Fibroblast of the aortic adventitia (primary cell): ENCODE measurements around the gene PTCD2. TPM values are rescaled to one million over a fixed set of nuclear protein-coding genes. Genes with fewer than 3 reads are reported as not detected.
"Not testable (repeated sequence)": the region's sequence is repeated elsewhere in the genome, so short reads cannot be mapped to it uniquely, and the experiment has no call there.

Experiments
- DNase-seq: peaks from one replicate; pipeline ENCODE4 v3.0.0-alpha.2; 2010; ENCODE audit warnings: low read depth
- H3K4me3 ChIP-seq: 2 replicates; pipeline ENCODE4 v1.5.1; 2011; ENCODE audit warnings: low read depth, mild to moderate bottlenecking, control low read depth, low read length, moderate library complexity
- total RNA-seq: library from RNA; depleted of rRNA; stranded (reverse); fragments of >200 nt; gene quantifications from 2 replicates; pipeline ENCODE4 v1.2.3, GENCODE V29; 2012; ENCODE audit warnings: low replicate concordance
- TF ChIP-seq, protein P1 (sequence below): IDR thresholded peaks from 2 replicates; pipeline ENCODE4 v1.5.1; 2011; ENCODE audit warnings: mild to moderate bottlenecking, low read length, control low read depth, inconsistent platforms; ENCODE audit not compliant: insufficient read depth

The PTCD2 gene
- total RNA-seq, 1 donor, result 13.6 TPM

GRCh38 chr5:72393052-72393451 lies 72.9 kb downstream of the PTCD2 start:
- H3K4me3 ChIP-seq, result no peak overlapping the region
- no peak for DNase-seq
- TF ChIP-seq, protein P1, sequence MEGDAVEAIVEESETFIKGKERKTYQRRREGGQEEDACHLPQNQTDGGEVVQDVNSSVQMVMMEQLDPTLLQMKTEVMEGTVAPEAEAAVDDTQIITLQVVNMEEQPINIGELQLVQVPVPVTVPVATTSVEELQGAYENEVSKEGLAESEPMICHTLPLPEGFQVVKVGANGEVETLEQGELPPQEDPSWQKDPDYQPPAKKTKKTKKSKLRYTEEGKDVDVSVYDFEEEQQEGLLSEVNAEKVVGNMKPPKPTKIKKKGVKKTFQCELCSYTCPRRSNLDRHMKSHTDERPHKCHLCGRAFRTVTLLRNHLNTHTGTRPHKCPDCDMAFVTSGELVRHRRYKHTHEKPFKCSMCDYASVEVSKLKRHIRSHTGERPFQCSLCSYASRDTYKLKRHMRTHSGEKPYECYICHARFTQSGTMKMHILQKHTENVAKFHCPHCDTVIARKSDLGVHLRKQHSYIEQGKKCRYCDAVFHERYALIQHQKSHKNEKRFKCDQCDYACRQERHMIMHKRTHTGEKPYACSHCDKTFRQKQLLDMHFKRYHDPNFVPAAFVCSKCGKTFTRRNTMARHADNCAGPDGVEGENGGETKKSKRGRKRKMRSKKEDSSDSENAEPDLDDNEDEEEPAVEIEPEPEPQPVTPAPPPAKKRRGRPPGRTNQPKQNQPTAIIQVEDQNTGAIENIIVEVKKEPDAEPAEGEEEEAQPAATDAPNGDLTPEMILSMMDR, result no peak

- no peak overlapping the region for H3K4me3 ChIP-seq
- TF ChIP-seq, protein P1, result peak; percentile 38
- no peak for DNase-seq
These were observed 74.5 kb downstream of the PTCD2 start for GRCh38 chr5:72394688-72395087.

DNA sequence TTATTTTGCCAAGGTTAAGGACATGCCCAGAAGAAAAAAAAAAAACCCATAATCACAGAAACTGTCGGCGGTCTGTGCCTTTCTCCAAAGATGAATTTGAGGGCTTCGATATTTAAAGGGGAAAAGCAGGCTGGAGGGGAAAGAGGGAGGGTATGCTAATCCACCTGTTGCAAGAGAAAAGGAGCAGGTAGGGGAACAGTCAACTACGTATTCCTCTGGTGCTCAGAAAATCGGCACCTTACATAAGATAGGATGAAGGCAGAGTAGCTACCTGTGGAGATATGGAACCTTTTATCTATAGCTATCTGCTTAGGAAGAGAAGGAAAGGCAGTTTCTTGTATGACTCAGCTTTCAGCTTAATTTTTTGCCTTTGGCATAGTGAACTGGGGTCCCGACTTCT lies 77.7 kb downstream of the PTCD2 start:
- TF ChIP-seq, protein P1, result no peak
- no peak overlapping the region for H3K4me3 ChIP-seq

GRCh38 chr5:72400950-72401349 lies 80.8 kb downstream of the PTCD2 start:
- DNase-seq, result no peak
- no peak overlapping the region for H3K4me3 ChIP-seq
- TF ChIP-seq, protein P1, result no peak

More for the DNA sequence above, 77.7 kb downstream of the PTCD2 start:
- DNase-seq, result no peak

DNA sequence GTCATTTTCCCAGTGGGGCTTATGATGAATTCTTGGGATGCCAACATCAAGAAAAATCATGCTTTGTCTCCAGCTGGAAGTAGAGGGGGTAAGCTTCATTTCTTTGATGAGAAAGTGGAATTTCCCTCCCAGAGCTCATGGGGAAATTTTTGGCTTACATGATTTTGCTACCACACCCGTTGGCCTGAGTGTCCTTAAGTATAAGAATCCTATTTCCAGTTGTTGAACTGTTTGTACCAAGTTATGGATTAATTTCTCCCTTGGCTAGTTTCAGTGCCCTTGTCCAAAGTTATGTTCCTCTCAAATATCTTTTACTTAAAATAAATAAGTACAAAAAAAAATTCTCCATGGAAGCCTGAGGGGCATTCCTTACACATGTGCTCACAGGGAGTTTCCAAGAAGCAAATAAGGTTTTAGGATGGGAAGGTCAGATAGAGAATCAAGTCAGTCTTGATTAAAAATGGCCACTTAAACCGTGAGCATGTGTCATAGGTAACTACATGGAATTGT lies 82.3 kb downstream of the PTCD2 start:
- peak; percentile 86 for DNase-seq
- TF ChIP-seq, protein P1, result no peak
- no peak overlapping the region for H3K4me3 ChIP-seq

GRCh38 chr5:72402959-72403628 lies 82.9 kb downstream of the PTCD2 start:
- H3K4me3 ChIP-seq, result no peak overlapping the region
- TF ChIP-seq, protein P1, result peak; percentile 46
- DNase-seq, result peak; percentile 19

DNA sequence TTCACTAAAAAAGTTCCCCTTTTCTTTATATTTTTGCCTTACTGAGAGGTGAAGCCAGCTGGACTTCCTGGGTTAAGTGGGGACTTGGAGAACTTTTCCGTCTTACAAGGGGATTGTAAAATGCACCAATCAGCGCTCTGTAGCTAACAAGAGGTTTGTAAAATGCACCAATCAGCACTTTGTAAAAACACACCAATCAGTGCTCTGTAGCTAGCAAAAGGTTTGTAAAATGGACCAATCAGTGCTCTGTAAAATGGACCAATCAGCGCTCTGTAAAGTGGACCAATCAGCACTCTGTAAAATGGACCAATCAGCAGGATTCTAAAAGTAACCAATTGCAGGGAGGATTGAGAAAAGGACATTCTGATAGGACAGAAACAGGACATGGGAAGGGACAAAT lies 84.6 kb downstream of the PTCD2 start:
- DNase-seq, H3K4me3 ChIP-seq: not testable (repeated sequence)
